Right lobe of liver (tissue), 6 donors: ENCODE data around the gene PFDN5. TPM values are rescaled to one million over a fixed set of nuclear protein-coding genes. Genes with fewer than 3 reads are reported as not detected.
"Not testable (repeated sequence)": the region's sequence is repeated elsewhere in the genome, so short reads cannot be mapped to it uniquely, and the experiment has no call there.

Experiments used
- ATAC-seq, 4 donors: fragments of 200-7000 bp; cut with Tn5 transposase; one replicate each; pipeline ENCODE4 v1.9.1; 2020; ENCODE audit warnings: mild to moderate bottlenecking in 4 of 4, moderate library complexity in 4 of 4
- DNase-seq, 3 donors: peaks; one replicate each; pipeline ENCODE4 v3.0.0-alpha.2; 2020
- H3K27ac ChIP-seq, 3 donors: fragments of 200-600 bp; one replicate each; pipeline ENCODE4 v1.8.0; 2022
- H3K27me3 ChIP-seq, 2 donors: fragments of 200-600 bp; one replicate each; pipeline ENCODE4 v1.8.0; 2022
- H3K36me3 ChIP-seq, 4 donors: fragments of 200-600 bp; sonication (generic) in 1 of 4; one replicate each; pipeline versions ENCODE4 v1.5.1 to v1.8.0; 2017 to 2022; ENCODE audit warnings: control low read depth in 1 of 4
- H3K4me1 ChIP-seq, 4 donors: fragments of 200-600 bp; sonication (generic) in 1 of 4; one replicate each; pipeline versions ENCODE4 v1.5.1 to v1.8.0; 2017 to 2022; ENCODE audit warnings: control low read depth in 1 of 4
- H3K4me3 ChIP-seq, 3 donors: fragments of 200-600 bp; one replicate each; pipeline ENCODE4 v1.8.0; 2022
- H3K9me3 ChIP-seq, 4 donors: fragments of 200-600 bp; sonication (generic) in 1 of 4; one replicate each; pipeline versions ENCODE4 v1.5.1 to v1.8.0; 2017 to 2022; ENCODE audit warnings: control low read depth in 1 of 4
- POLR2A ChIP-seq: fragments of 450-650 bp; IDR thresholded peaks from one replicate; pipeline ENCODE4 v1.6.1; 2017; ENCODE audit warnings: antibody characterized with exemption, mild to moderate bottlenecking
- WGBS: methylation state at CpG from one replicate; pipeline ENCODE4 v1.1.6; 2018; ENCODE audit warnings: low coverage, low lambda C conversion rate; ENCODE audit not compliant: insufficient coverage; ENCODE audit errors: missing lambda C conversion rate; 5-methylcytosine and 5-hydroxymethylcytosine counted together
- intact Hi-C, 2 donors: fragments of 100-400 bp; cut with DNase I; formaldehyde crosslinking; loops; one replicate each; pipeline versions ENCODE4 v1.11.2 to v1.14.1; 2022
- total RNA-seq, 6 experiments: library from RNA; depleted of rRNA in 2 of 6; stranded (reverse); fragments of >200 nt in 2 of 6; fragmentation: NEBNext Ultra II Directional in 3 of 6; extraction: Animal tissue kit (Norgen Biotek cat#: 25700) in 3 of 6; gene quantifications; one replicate each; pipeline versions ENCODE4 v1.1.0 to v1.2.4, GENCODE V29; 2016 to 2023
- TF ChIP-seq, protein P1 (sequence below), 4 donors: fragments of 200-600 bp in 3 of 4; fragments of 450-650 bp in 1 of 4; IDR thresholded peaks; one replicate each; pipeline versions ENCODE4 v1.5.1 to v1.8.0; 2016 to 2022; ENCODE audit warnings: antibody characterized with exemption in 4 of 4, mild to moderate bottlenecking in 2 of 4
- donor health status: DM: no; HTN: yes; CAD: no.
- donor health status: DM: no; HTN: no; CAD: no.
- donor health status: DM: no; HTN: no; CAD: no.
- donor health status: DM: no; HTN: yes; CAD: no.
- donor health status: DM: no; HTN: yes; CAD: no.

PFDN5 gene
- total RNA-seq, 6 experiments from 2014 or later, result 122 to 170 (median 146) TPM

DNA sequence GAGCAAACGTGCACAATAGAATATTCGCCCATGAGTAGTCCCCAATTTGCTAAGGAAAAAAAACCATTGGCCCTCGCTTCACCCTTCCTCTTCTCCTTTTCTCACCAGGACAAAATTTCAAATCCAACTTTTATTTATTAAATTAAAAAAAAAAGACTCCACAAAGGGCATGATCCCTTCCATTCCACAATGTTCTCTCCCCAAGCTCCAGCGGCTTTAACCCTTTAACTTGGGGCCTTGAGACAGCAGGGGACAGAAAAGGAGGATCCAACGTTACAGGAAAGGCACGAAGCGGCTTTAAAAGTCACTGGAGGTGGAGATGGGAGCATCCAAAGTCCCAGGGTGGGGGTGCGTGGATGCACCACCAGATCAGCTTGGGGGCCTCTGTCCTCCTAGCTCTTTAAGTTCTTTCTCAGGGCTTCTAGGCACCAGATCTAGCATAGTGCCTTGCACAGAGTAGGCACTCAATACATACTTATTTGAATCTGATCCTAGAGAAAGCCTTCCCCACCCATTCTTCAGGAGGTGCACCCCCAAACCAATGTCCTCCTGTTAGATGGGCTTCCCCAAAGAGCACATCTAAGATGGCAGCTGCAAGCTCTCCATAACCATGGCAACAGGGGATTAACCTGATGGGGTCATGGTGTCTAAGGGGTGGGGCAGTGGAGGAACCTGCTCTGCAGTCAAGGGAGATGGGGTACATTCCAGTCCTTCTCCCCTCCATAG, 31.3 kb downstream of the PFDN5 start:
- Histone ChIP-seq H3K27me3 (no peaks in the 10 kb centered on the region), H3K36me3 (no peaks in the 10 kb centered on the region), H3K4me1 (peaks cover 0 to 24% (median 7%) of the 10 kb centered on the region in 4 donors), H3K4me3 (no peak overlapping the region), H3K27ac (no peak overlapping the region), H3K9me3 (no peaks in the 10 kb centered on the region)
- ATAC-seq (no peak), DNase-seq (no peak)
- TF ChIP-seq, protein P1, sequence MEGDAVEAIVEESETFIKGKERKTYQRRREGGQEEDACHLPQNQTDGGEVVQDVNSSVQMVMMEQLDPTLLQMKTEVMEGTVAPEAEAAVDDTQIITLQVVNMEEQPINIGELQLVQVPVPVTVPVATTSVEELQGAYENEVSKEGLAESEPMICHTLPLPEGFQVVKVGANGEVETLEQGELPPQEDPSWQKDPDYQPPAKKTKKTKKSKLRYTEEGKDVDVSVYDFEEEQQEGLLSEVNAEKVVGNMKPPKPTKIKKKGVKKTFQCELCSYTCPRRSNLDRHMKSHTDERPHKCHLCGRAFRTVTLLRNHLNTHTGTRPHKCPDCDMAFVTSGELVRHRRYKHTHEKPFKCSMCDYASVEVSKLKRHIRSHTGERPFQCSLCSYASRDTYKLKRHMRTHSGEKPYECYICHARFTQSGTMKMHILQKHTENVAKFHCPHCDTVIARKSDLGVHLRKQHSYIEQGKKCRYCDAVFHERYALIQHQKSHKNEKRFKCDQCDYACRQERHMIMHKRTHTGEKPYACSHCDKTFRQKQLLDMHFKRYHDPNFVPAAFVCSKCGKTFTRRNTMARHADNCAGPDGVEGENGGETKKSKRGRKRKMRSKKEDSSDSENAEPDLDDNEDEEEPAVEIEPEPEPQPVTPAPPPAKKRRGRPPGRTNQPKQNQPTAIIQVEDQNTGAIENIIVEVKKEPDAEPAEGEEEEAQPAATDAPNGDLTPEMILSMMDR (IDR thresholded peaks at IDR 0.05), result no peak
- no peak for TF ChIP-seq POLR2A
- intact Hi-C loops, result loop anchor here in 1 of 2 donors (10.0 kb wide), 1 partner anchor 178 kb away; the partner anchor contains the start of genes NPFF and TARBP2
- WGBS, result 77% methylated on average over 8 of the region's 8 CpGs

DNA sequence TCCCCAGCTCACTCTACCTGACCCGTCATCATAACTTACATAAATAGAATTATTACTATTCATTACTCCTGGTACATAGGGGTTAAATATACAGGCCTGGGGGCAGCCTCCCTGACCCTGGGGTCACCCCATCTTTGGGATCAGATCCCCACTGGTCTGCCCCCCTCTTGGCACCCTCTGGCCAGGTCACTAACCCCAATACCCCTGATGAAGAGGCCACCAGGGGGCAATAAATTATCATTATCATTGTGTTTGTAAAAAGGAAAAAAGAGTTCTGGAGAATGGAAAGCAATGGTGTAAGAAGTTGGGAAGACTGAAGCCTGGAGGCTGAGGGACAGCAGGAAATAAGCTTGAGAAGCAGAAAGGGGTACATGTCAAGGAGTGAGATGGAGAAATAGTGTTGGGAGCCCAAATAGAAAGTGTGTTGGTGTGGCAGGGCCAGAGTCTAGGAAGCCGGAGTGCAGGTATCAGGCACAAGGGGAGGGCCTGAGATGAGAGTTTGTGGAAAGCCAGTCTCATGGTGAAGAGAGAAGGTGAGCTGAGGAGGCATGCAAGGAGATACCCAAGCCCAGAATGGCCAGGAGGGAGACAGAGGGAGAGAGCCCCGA, 32.2 kb downstream of the PFDN5 start:
- Histone ChIP-seq H3K4me1 (peaks cover 0 to 18% (median 5%) of the 10 kb centered on the region in 4 donors), H3K4me3 (no peak overlapping the region), H3K9me3 (no peaks in the 10 kb centered on the region), H3K27me3 (no peaks in the 10 kb centered on the region), H3K27ac (no peak overlapping the region), H3K36me3 (no peaks in the 10 kb centered on the region)
- no peak for TF ChIP-seq POLR2A
- TF ChIP-seq, protein P1 (IDR thresholded peaks at IDR 0.05), result peak in 3 of 4 donors; percentile 27 to 33 (median 30)
- ATAC-seq, result no peak
- WGBS, result 74% methylated on average over 3 of the region's 3 CpGs
- intact Hi-C loops, result loop anchor here in 1 of 2 donors (10.0 kb wide), 1 partner anchor 177 kb away; the partner anchor contains the start of genes NPFF and TARBP2
- DNase-seq, result no peak

DNA sequence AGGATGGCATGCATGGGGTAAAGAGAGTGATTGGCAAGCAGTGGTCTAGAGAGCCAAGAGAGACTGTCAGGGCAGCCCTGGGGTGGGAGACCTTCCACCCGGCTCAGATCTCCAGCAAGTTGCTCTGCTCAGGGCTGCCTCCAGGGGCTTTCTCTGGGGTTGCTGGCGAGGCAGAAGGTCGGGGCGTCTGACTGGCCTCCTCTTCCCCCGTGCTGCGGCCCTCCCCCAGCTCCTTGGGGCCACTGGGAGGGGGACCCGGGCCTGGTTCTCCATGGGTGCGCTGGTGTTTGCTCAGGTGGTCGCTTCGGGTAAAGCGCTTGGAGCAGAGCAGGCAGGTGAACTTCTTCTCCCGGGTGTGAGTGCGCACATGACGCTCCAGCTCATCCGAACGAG, 32.7 kb downstream of the PFDN5 start:
- H3K4me3 ChIP-seq, result no peak overlapping the region
- DNase-seq (no peak), ATAC-seq (no peak)
- H3K27ac ChIP-seq, result no peak overlapping the region
- H3K27me3 ChIP-seq, result no peaks in the 10 kb centered on the region
- peaks cover 0 to 18% (median 5%) of the 10 kb centered on the region in 4 donors for H3K4me1 ChIP-seq
- TF ChIP-seq POLR2A, result no peak
- TF ChIP-seq, protein P1 (IDR thresholded peaks at IDR 0.05), result no peak
- H3K9me3 ChIP-seq, result no peaks in the 10 kb centered on the region
- intact Hi-C loops, result loop anchor here in 1 of 2 donors (10.0 kb wide), 1 partner anchor 177 kb away; the partner anchor contains the start of genes NPFF and TARBP2
- no peaks in the 10 kb centered on the region for H3K36me3 ChIP-seq
- no CpG with 5 or more reads among the region's 16 CpGs for WGBS

- DNase-seq, result no peak
- Histone ChIP-seq H3K4me3 (no peak overlapping the region), H3K27me3 (no peaks in the 10 kb centered on the region), H3K9me3 (no peaks in the 10 kb centered on the region), H3K27ac (no peak overlapping the region), H3K4me1 (peaks cover 0 to 4% (median 0%) of the 10 kb centered on the region in 4 donors), H3K36me3 (no peaks in the 10 kb centered on the region)
- intact Hi-C loops, result no loop called here
- TF ChIP-seq POLR2A, result no peak
- TF ChIP-seq, protein P1 (IDR thresholded peaks at IDR 0.05), result no peak
- ATAC-seq, result no peak
- WGBS, result 69% methylated on average over 4 of the region's 5 CpGs
Observed at GRCh38 chr12:53330671-53331070, 35.3 kb downstream of the PFDN5 start.

- intact Hi-C loops, H3K9me3 ChIP-seq, H3K27ac ChIP-seq, H3K36me3 ChIP-seq, H3K4me3 ChIP-seq, DNase-seq, H3K4me1 ChIP-seq, ATAC-seq, H3K27me3 ChIP-seq: not testable (repeated sequence)
Observed at GRCh38 chr12:53332339-53332738, 37.0 kb downstream of the PFDN5 start.
